Measurements from ENCODE around the gene HOXC13.

The HOXC13 gene

GRCh38 chr12:53952871-53953734 is 14.5 kb downstream of the HOXC13 start:
- no peak for DNase-seq (ENCODE audit: extremely low read depth, low read depth)
- TF ChIP-seq, protein P1, sequence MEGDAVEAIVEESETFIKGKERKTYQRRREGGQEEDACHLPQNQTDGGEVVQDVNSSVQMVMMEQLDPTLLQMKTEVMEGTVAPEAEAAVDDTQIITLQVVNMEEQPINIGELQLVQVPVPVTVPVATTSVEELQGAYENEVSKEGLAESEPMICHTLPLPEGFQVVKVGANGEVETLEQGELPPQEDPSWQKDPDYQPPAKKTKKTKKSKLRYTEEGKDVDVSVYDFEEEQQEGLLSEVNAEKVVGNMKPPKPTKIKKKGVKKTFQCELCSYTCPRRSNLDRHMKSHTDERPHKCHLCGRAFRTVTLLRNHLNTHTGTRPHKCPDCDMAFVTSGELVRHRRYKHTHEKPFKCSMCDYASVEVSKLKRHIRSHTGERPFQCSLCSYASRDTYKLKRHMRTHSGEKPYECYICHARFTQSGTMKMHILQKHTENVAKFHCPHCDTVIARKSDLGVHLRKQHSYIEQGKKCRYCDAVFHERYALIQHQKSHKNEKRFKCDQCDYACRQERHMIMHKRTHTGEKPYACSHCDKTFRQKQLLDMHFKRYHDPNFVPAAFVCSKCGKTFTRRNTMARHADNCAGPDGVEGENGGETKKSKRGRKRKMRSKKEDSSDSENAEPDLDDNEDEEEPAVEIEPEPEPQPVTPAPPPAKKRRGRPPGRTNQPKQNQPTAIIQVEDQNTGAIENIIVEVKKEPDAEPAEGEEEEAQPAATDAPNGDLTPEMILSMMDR (IDR thresholded peaks at IDR 0.05; ENCODE audit: low read depth, low read length) = no peak

- TF ChIP-seq, protein P1 (IDR thresholded peaks at IDR 0.05; ENCODE audit: low read depth, low read length) = no peak
- DNase-seq (ENCODE audit: extremely low read depth, low read depth) = no peak
Measured at GRCh38 chr12:53953831-53954693, 15.4 kb downstream of the HOXC13 start.

DNA sequence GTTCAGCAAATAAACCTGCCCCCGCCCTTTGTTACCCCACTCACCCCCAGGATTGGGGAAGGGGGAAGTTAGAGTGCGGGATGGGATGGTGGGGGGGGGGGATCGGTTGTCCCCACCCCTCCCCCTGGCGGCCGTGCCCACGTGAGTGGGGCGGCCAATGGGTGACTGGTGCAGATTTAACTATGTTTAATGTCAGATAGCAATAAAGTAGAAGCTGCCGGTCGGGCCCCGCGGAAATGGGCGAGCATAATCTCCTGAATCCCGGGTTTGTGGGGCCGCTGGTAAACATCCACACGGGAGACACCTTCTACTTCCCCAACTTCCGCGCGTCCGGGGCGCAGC is 16.0 kb downstream of the HOXC13 start, which contains the start of gene HOXC12:
HOXC12 (plus strand) TSS at position 210 of the 342 bp plus-strand sequence; CDS start at position 237, 27 bp downstream.
- no peak for DNase-seq (ENCODE audit: extremely low read depth, low read depth)
- TF ChIP-seq, protein P1 (IDR thresholded peaks at IDR 0.05; ENCODE audit: low read depth, low read length) = no peak

DNA sequence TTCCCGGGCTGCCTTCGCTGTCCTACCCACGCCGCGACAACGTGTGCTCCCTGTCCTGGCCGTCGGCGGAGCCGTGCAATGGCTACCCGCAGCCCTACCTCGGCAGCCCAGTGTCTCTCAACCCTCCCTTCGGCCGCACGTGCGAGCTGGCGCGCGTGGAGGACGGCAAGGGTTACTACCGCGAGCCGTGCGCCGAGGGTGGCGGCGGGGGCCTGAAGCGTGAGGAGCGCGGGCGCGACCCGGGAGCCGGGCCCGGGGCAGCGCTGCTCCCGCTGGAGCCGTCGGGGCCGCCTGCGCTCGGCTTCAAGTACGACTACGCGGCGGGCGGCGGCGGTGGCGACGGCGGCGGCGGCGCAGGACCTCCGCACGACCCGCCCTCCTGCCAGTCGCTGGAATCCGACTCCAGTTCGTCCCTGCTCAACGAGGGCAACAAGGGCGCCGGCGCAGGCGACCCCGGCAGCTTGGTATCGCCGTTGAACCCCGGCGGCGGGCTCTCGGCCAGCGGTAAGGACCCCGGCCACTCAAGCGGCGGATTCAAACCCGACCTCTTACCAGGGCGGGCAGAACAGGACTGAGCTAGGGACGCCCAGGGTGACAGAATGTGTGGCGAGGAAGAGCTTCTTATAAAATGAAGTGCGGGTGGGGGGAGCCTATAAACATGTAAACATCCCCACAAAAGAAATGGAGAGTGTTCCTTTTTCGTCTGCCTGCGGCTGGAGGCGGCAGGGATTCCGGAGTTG is 16.6 kb downstream of the HOXC13 start:
- no peak for DNase-seq (ENCODE audit: extremely low read depth, low read depth)
- TF ChIP-seq, protein P1 (IDR thresholded peaks at IDR 0.05; ENCODE audit: low read depth, low read length) = no peak

- DNase-seq (ENCODE audit: extremely low read depth, low read depth) = no peak
- TF ChIP-seq, protein P1 (IDR thresholded peaks at IDR 0.05; ENCODE audit: low read depth, low read length) = no peak
Measured at GRCh38 chr12:53955776-53956250, 17.2 kb downstream of the HOXC13 start.

- no peak for DNase-seq (ENCODE audit: extremely low read depth, low read depth)
- TF ChIP-seq, protein P1 (IDR thresholded peaks at IDR 0.05; ENCODE audit: low read depth, low read length) = no peak
Measured at GRCh38 chr12:53956251-53956887, 17.7 kb downstream of the HOXC13 start.
